Amniotic stem cell (primary cell): ENCODE results near the gene SRD5A1.
"Not testable (repeated sequence)": the region's sequence is repeated elsewhere in the genome, so short reads cannot be mapped to it uniquely, and the experiment has no call there.

Source experiments
- DNase-seq: peaks from one replicate; lab custom pipeline; 2025; lab: John Stamatoyannopoulos, UW

The SRD5A1 gene

DNA sequence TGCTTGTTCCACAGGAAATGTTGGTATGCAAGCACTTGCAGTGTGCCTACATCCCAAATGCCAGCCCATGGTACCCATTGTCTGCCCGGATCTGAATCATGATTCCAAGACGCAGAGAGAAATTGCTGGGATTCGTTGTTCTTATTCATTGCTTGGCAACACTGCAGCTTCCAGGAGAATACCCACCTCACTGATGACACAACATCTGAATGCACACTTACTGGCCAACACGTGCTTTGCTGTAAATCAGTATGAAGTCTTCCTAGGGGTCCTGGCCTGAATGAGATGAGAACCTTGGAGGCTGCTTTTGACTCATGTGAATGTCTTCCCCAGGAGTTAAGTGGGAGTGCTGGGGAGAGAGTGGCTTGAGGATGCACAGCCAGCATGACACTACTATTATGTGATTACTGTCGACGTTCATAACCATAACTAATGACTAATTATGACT lies 11.6 kb downstream of the SRD5A1 start:
- no peak for DNase-seq

DNA sequence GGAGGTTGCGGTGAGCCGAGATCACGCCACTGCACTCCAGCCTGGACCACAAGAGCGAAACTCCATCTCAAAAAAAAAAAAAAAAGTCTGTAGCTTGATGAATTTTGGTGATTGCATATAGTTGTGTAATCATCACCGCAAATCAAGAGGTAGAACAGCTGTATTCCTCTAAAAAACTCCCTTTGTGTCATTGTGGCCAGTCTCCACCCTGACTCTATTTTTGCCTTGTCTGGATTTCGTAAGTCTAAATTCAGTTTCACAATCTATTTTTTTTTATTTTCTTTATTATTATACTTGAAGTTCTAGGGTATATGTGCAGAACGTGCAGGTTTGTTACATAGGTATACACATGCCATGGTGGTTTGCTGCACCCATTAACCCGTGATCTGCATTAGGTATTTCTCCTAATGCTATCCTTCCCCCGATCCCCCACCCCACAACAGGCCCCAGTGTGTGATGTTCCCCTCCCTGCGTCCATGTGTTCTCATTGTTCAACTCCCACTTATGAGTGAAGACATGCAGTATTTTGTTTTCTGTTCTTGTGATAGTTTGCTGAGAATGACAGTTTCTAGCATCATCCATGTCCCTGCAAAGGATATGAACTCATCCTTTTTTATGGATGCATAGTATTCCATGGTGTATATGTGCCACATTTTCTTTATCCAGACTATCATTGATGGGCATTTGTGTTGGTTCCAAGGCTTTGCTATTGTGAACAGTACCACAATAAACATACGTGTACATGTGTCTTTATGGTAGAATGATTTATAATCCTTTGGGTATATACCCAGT lies 12.5 kb downstream of the SRD5A1 start:
- DNase-seq = not testable (repeated sequence)

DNA sequence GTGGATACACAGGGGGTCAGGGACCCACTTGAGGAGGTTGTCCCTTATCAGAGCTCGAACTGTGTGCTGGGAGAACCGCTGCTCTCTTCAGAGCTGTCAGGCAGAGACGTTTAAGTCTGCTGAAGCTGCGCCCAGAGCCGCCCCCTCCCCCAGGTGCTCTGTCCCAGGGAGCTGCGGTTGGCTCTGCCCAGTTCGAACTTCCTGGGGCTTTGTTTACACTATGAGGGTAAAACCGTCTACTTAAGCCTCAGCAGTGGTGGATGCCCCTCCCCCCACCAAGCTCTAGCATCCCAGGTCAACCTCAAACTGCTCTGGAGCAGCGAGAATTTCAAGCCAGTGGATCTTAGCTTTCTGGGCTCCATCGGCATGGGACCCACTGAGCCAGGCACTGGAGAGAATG lies 15.9 kb downstream of the SRD5A1 start:
- DNase-seq = no peak

DNA sequence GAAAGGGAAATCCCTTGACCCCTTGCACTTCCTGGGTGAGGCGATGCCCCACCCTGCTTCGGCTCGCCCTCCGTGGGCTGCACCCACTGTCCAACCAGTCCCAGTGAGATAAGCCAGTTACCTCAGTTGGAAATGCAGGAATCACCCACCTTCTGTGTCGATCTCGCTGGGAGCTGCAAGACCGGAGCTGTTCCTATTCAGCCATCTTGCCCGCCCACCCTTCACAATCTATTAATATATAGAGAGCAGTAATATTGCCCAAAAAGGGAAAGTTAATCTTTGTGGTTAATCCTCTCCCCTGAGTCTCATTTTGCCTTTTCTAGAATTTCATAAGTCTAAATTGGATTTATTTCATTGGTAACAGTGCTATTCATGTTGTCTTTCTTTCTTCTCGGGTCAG lies 16.4 kb downstream of the SRD5A1 start:
- DNase-seq = no peak

DNA sequence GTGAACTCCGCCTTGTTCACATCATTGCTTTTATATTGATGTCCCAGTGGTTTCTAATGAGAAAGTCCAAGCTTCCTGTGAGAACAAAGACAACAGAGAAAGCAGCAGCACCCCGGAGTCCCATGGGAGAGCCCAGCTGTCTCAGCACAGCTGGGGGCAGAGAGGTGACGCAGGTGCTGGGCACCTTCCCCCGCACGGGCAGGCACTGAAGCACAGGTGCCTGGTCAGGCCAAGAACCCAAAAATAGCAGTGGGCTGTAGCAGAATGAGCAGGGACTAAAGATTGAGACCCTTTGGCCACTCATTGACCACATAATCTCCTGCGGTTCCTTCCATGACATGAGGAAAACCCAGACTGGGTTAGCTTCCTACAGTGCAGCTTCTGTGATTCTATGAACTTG lies 18.8 kb downstream of the SRD5A1 start:
- no peak for DNase-seq

DNA sequence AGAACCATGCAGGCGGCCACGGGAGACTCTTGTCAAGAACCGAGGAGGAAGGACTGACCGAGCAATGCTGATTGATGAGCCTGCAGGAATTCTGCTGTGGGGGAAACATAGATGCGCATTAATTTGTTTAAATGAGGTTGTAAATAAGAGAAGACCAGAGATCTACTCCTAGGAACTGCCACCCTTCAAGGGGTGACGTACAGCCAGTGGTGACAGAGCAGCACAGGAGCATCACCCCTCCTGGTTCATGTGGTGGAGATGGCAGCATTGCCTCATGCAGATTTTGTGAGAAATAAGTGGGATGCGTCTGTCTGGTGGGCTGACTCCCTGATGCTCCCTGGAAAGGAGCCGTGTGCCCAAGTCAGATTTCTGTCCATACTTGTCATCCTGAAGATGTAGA lies 22.2 kb downstream of the SRD5A1 start:
- no peak for DNase-seq

DNA sequence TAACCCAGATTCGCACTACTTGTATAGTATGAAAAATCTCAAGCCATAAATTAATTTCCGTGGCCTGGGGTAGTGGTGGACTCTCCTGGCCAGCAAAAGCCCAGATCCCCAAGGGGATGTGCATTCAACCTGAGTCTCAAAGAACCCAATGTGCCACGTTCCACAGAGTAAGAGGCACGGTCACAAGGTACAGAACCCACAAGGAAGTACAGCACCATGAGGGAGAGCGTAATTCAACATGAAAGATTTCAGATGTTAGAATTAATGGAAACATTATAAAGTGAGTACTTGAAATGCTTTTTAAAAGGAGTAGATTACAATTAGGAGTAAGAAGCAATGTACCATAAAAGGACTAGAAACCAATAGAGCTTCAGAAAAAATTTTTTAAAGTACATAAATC lies 23.4 kb downstream of the SRD5A1 start:
- no peak for DNase-seq

DNA sequence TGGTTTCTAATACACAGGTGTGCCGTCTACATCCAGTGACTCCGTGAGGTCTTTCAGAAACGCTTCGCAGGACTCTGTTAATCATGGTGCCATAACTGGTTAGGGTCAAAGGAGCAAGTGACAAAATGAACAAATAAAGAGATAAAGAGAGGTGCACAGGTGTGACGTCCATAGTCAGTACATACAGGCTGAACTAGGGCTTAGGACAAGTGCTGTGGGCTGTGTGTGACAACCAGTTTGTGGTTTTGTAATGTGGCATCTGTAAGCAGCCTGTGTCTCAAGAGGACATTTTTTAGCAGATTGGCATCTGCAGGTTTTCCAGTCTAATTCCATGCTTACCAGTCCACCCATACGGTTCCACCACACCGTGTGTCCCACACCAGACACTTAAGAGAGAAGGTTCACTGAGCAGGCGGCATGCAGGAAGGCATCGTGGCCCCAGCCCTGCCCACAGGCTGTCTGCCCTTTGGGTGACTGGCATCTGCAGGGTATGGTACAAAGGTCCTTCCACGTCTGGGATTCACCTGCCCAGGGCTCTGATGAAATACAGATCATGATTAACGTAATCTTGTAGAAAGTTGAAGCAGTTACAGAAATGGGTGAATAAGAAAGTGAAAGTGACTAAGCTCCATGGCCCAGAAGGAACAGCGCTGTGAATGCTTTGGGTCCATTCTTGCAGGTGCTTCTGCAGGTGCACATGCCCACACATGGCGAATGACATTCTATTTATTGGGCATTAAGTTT lies 26.9 kb downstream of the SRD5A1 start:
- no peak for DNase-seq

DNA sequence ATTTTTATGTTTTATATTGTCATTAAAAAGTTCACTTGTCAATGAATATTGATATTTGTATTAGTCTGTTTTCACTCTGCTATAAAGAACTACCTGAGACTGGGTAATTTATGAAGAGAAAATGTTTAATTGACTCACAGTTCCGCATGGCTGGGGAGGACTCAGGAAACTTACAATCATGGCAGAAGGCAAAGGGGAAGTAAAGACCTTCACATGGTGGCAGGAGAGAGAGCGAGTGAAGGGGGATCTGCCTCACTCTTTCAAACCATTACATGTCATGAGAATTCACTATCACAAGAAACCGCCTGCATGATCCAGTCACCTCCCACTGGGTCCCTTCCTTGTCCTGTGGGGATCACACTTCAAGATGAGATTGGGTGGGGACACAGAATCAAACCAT lies 27.4 kb downstream of the SRD5A1 start:
- no peak for DNase-seq

DNA sequence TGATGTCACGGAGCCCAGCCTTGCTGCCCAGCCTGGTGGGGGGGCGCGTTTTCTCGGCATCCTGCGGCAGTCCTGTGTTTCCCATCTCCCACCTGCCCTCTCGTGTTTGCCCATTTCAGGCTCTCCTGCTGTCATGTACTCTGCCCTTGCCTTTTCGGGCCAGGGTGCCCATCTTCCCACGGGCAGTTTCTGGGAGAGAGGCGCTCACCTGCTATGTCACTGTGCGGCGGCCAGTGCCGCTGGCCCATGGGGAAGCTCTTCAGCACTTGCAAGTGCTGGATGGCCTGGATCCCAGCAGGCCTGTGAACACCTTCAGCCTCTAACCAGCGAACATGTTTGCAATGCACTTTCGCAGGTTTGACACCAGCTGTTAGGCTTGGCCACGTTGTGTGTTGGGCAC lies 33.5 kb downstream of the SRD5A1 start:
- DNase-seq = no peak

DNA sequence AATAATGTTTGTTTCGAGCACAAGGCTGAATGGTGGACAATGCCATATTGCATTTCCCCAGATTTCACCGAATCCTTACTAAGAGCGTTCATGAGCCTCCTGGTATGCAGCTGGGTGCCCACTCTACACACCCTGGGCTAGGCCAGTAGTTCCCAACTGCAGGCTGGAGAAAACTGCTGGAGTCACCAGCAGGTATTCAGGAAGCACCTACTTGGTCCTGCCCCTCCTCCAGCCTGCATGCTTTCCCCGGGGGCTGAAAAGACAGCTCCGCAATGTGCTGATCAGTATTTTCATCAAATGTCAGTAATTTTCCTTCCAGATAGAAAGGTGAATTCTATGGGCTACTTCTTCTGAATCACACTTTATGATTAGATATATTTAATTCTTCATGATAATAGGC lies 34.4 kb downstream of the SRD5A1 start:
- DNase-seq = no peak

DNA sequence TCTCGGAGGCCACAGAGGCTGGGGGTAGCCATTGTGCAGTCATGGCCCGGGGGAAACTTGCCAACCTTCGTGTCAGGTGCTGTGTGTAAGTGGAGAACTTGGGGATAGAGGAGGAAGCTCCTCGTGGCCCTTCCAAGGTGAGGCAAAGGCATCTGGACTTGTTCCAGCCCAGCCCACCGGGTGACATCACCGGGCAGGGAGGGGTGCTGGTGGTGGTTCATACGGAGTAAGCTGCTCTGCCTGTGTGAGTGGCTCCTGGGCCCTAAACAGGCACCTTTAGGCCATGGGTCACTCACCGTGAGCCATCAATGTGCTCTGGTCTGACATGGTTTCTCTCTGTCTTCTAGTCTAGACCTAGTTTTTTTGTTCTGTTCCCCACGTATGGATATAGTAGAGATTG lies 35.5 kb downstream of the SRD5A1 start:
- not testable (repeated sequence) for DNase-seq

DNA sequence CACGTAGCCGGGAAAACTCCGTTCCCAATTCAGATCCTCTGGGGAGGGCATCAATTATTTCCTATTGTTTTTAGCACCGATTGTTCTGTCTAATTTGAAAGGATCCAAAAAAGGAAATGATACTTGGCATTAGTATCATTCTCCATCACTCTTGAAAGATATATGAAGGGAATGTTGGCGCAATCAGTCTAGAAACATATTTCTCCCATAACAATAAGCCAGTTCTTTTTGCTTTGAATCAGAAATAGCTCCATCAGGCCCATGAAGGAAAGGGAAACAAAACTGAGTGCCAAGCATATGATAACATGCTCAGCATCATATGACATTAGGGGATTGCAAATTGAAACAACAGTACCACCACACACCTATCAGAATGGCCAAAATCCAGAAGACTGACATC lies 39.8 kb downstream of the SRD5A1 start:
- no peak for DNase-seq

DNA sequence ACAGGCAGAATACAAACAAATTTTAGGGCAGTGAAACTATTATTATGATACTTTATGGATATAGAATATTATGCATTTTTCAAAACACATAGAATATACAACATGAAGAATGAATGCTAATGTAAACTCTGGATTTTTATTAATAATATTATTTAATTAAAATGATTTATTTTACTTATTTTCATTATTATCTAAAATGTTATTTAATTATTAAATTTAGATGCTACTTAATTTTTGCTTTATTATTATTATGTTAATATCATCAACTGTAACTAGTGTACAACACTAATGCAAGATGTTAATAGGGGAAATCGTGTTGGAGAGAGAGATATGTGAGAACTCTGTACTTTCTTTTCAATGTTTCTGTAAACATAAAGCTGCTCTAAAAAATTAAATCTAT lies 40.7 kb downstream of the SRD5A1 start:
- DNase-seq = no peak

DNA sequence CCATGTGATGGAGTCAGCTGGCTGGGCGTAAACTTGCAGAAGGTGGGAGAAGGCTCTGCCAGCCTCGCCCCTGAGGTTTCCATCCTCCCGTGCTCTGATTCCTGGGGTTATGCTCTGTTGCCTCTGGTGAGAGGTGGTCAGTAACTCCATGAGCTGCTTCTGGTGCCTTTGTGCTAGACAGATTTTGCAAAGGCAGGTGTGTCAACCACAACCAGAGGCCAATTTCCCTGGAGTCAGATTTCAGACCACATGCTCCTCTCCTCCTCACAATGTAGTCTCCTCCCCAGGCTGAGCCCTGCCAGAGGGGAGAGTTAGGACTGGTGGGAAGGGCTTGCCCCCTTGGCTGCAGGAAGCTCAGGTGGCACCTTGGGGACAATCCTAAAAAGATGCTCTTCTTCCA lies 41.2 kb downstream of the SRD5A1 start:
- DNase-seq = no peak

DNA sequence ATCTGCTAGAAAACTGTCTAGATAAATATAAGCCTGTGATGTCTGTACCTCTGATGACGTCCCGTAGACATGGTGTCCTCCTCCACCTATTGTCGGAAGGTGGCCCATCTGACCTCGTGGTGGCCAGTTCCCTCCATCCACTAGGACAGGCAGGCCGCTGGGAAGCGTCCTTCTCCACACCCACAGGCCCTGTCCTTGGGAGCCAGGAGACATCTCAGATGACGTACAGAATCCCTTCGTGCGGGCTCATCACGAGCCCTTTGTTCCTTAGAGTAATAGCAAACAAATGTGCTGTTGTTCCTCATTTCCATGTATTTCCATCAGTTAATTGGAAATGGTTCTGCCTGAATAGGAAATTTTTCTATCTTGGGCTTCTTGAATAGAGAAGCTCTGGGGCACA lies 41.6 kb downstream of the SRD5A1 start:
- DNase-seq = no peak

DNA sequence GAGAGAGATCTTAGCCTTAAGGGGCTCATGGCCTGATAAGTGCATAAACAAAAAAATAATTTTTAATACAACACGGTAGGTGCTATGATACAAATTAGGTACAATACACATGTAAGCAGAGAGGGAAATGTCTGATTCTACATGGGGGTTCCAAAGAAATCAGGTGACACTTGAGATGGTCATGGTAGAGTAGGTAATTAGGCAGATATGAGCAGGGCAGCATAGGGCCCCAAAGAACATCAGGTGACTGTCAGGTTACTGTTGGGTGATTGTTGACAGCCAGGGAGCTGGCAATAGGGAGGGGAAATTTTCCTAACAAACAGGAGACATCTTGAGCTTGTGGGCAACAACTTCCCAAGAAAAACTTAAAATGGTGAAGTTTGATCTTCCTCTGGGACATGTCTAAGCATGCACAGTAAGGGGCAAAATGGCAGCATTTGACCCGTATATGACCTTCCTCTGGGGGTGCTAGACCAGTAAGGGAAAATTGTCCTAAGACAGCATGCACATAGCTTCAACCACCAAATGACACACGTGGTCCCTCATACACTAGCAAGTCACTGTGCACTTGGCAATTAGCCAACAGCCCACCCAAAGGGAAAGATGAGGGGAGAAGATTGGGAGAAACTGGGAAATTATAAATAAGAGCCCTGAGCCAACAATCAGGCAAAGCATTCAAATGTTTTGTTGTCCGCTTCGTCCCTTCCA lies 42.7 kb downstream of the SRD5A1 start:
- no peak for DNase-seq

DNA sequence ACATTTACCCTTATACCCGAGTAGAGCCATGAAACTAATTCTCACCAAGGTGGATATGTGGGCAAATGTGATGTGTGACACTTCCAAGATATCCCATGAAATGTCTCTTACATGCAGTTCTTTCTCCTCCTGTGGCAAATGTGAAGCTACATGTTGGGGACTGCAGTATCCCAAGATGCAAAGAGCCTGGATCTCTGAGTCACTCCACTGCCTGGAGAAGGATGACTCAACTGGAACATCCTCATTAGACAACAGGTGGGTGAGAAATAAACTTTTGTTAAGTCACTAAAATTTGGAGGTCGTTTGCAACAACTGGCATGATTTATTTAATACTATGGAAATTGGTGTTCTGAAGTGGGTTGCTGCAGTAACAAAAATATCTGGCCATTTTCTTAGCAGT lies 43.5 kb downstream of the SRD5A1 start:
- DNase-seq = no peak

DNA sequence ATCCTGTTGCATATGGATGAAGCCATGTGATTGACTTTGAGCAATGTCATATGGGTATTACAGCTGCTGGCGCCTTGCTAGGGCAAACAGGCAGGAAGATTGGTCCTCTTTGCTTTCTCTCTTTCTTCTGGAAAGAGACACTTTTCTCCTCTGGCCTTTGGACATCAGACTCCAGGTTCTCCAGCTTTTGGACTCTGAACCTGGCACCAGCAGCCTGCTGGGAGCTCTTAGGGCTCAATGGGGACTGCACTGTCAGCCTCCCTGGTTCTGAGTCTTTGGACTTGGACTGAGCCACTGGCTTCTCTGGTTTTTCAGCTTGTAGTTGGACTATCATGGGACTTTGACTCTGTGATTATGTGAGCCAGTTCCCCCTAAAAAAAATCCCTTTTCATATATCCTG lies 45.1 kb downstream of the SRD5A1 start:
- DNase-seq = no peak

DNA sequence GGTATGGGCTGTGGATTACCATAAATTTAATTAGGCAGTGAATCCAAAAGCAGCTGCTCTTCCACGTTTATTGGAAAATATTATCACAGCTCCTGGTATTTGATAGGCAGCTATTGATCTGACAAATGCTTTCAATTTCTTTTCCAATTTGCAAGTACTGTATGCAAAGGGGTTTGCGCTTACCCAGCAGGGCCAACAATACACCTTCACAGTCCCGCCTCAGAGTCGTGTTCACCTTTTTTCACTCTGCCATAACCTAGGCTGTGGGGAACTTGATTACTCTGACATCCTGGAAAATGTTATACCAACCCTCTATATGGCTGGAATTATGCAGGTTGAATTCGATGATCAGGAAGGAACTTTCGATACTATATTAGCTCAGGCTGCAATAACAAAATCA lies 47.7 kb downstream of the SRD5A1 start:
- DNase-seq = no peak

DNA sequence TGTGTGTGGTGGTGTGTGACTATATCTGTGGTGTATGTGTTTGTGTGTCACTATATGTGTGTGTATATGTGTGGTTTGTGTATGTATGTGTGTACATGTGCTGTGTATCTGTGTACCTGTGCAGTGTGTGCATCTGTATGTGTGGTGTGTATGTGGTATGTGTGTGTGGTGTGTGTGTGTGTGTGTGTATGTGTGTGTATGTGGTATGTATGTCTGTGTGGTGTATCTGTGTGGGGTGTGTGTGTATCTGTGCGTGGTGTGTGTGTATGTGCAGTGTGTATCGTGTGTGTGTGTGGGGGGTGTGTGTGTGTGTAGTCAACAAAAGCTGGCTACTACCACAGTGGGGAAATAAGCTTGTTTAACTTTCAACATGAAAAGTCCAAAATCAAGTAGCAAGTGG lies 48.4 kb downstream of the SRD5A1 start:
- DNase-seq = no peak

DNA sequence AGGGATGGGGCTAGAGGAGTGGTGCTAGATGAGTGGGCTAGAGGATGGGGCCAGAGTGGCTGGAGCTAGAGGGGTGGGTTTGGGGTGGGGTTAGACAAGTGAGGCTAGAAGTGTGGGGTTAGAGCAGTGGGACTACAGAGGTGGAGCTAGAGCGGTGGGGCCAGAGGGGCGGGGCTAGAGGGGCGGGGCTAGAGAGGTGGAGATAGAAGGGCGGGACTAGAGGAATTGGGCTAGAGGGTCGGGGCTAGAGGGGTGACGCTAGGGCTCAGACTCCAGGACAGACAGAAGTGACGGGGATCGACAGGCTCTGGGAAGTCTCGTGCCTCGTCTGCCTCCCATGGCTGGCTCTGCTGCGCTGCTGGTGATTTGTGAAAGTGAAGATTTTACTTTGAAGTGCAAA lies 49.0 kb downstream of the SRD5A1 start:
- no peak for DNase-seq

DNA sequence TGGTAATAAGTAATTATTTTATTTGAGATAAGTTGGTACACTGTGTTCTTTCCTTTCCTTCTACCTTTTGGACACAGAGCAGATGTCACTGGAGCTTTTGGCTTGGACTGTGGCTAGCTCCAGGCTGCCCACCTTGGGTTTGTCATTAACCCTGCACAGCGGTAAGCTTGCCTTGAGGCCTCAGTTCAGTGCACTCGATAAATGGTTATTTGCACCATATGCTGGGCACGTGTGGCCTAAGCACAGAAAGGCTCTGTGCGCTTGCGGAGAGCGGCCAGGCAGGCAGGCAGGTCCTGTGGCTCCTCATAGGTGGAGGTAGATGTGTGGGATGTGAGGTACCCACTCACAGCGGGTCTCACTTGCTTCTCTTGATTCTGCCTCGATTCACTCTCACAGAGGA lies 50.0 kb downstream of the SRD5A1 start:
- DNase-seq = no peak
